NCI-H2107 (cell line): Measurements from ENCODE around the gene SUCO.
"Not testable (repeated sequence)": the region's sequence is repeated elsewhere in the genome, so short reads cannot be mapped to it uniquely, and the experiment has no call there.

Experiments used
- DNase-seq: peaks from one replicate; lab custom pipeline; 2025; lab: John Stamatoyannopoulos, UW

SUCO gene

GRCh38 chr1:172559572-172560210, 26.7 kb downstream of the SUCO start:
- no peak for DNase-seq

GRCh38 chr1:172561252-172561651, 28.3 kb downstream of the SUCO start:
- no peak for DNase-seq

GRCh38 chr1:172566196-172566997, 33.4 kb downstream of the SUCO start:
- no peak for DNase-seq

GRCh38 chr1:172567720-172568119, 34.8 kb downstream of the SUCO start:
- no peak for DNase-seq

- DNase-seq: no peak
These were observed 41.1 kb downstream of the SUCO start for GRCh38 chr1:172574080-172574479.

GRCh38 chr1:172578586-172578985, 45.6 kb downstream of the SUCO start:
- no peak for DNase-seq

GRCh38 chr1:172581273-172581672, 48.3 kb downstream of the SUCO start:
- no peak for DNase-seq

- DNase-seq: no peak
These were observed 48.8 kb downstream of the SUCO start for GRCh38 chr1:172581779-172582178.

GRCh38 chr1:172582889-172583288, 49.9 kb downstream of the SUCO start:
- no peak for DNase-seq

- DNase-seq: no peak
These were observed 52.4 kb downstream of the SUCO start for GRCh38 chr1:172585348-172585747.

GRCh38 chr1:172585861-172586260, 52.9 kb downstream of the SUCO start:
- DNase-seq: no peak

- DNase-seq: no peak
These were observed 55.6 kb downstream of the SUCO start for GRCh38 chr1:172588296-172589291.

GRCh38 chr1:172589553-172589952, 56.6 kb downstream of the SUCO start:
- no peak for DNase-seq

- not testable (repeated sequence) for DNase-seq
These were observed 58.5 kb downstream of the SUCO start for GRCh38 chr1:172591429-172591828.

- DNase-seq: not testable (repeated sequence)
These were observed 62.1 kb downstream of the SUCO start for GRCh38 chr1:172595066-172595465.

- DNase-seq: not testable (repeated sequence)
These were observed 63.8 kb downstream of the SUCO start for GRCh38 chr1:172596782-172597181.

GRCh38 chr1:172599912-172600311, 67.0 kb downstream of the SUCO start:
- DNase-seq: no peak

GRCh38 chr1:172600615-172601014, 67.7 kb downstream of the SUCO start:
- no peak for DNase-seq

- no peak for DNase-seq
These were observed 68.2 kb downstream of the SUCO start for GRCh38 chr1:172601046-172601630.

- DNase-seq: no peak
These were observed 69.8 kb downstream of the SUCO start for GRCh38 chr1:172602706-172603105.

GRCh38 chr1:172603816-172604215, 70.9 kb downstream of the SUCO start:
- no peak for DNase-seq

GRCh38 chr1:172605641-172606040, 72.7 kb downstream of the SUCO start:
- DNase-seq: no peak
